HepG2 (cell line): ENCODE measurements around the gene STK40. TPM values are rescaled to one million over a fixed set of nuclear protein-coding genes. Genes with fewer than 3 reads are reported as not detected.

Source experiments
- BHLHE40 ChIP-seq: IDR thresholded peaks from 2 replicates; pipeline ENCODE4 v1.6.1; 2011; ENCODE audit warnings: low read length, improper control_type of control experiment
- GATAD1 ChIP-seq: IDR thresholded peaks from 2 replicates; pipeline ENCODE4 v1.6.1; 2016; ENCODE audit warnings: missing genetic modification reagents, missing compliant biosample characterization
- HHEX ChIP-seq: IDR thresholded peaks from 2 replicates; pipeline ENCODE4 v1.6.1; 2016; ENCODE audit warnings: control low read depth
- HNRNPK ChIP-seq: fragments of 200-400 bp; formaldehyde crosslinking; IDR thresholded peaks from 2 replicates; pipeline ENCODE4 v1.6.1; 2018; ENCODE audit warnings: low read length, low read depth, moderate library complexity, mild to moderate bottlenecking; ENCODE audit not compliant: poor library complexity, severe bottlenecking
- MEF2D ChIP-seq: sonication (generic); formaldehyde crosslinking; IDR thresholded peaks from 2 replicates; pipeline ENCODE4 v1.5.1; 2020; ENCODE audit warnings: mild to moderate bottlenecking, missing genetic modification reagents
- MIER2 ChIP-seq: IDR thresholded peaks from 2 replicates; pipeline ENCODE4 v1.6.1; 2016; ENCODE audit warnings: missing biosample characterization, missing genetic modification reagents
- NR2F2 ChIP-seq: IDR thresholded peaks from 2 replicates; pipeline ENCODE4 v1.6.1; 2012; ENCODE audit warnings: low read depth, inconsistent platforms, borderline replicate concordance
- RARA ChIP-seq: IDR thresholded peaks from 2 replicates; pipeline ENCODE4 v1.6.1; 2016; ENCODE audit warnings: missing genetic modification reagents, missing compliant biosample characterization
- THAP11 ChIP-seq: IDR thresholded peaks from 2 replicates; pipeline ENCODE4 v1.6.1; 2016; ENCODE audit warnings: missing biosample characterization, missing genetic modification reagents
- ZBTB38 ChIP-seq: sonication (generic); formaldehyde crosslinking; IDR thresholded peaks from 2 replicates; pipeline ENCODE4 v1.5.1; 2020; ENCODE audit warnings: mild to moderate bottlenecking, missing genetic modification reagents
- ZBTB42 ChIP-seq: sonication (generic); formaldehyde crosslinking; IDR thresholded peaks from 2 replicates; pipeline ENCODE4 v1.5.0; 2020; ENCODE audit warnings: mild to moderate bottlenecking, missing genetic modification reagents
- ZC3H13 ChIP-seq: sonication (generic); formaldehyde crosslinking; IDR thresholded peaks from 2 replicates; pipeline ENCODE4 v1.8.1; 2023; ENCODE audit warnings: mild to moderate bottlenecking, missing genetic modification reagents, moderate library complexity
- ZMAT3 ChIP-seq: sonication (generic); formaldehyde crosslinking; conservative IDR thresholded peaks from 2 replicates; pipeline ENCODE4 v1.7.0; 2021; ENCODE audit warnings: missing genetic modification reagents
- ZNF101 ChIP-seq: sonication (generic); formaldehyde crosslinking; IDR thresholded peaks from 2 replicates; pipeline ENCODE4 v1.4.0; 2020; ENCODE audit warnings: mild to moderate bottlenecking, low read depth, missing genetic modification reagents, borderline replicate concordance
- ZNF160 ChIP-seq: sonication (generic); formaldehyde crosslinking; IDR thresholded peaks from 2 replicates; pipeline ENCODE4 v1.8.0; 2022; ENCODE audit warnings: mild to moderate bottlenecking, inconsistent platforms, missing genetic modification reagents
- ZNF235 ChIP-seq: sonication (generic); formaldehyde crosslinking; IDR thresholded peaks from 2 replicates; pipeline ENCODE4 v1.8.1; 2023; ENCODE audit warnings: mild to moderate bottlenecking, missing genetic modification reagents, borderline replicate concordance
- ZNF468 ChIP-seq: sonication (generic); formaldehyde crosslinking; IDR thresholded peaks from 2 replicates; pipeline ENCODE4 v1.8.0; 2022; ENCODE audit warnings: mild to moderate bottlenecking, moderate library complexity, missing genetic modification reagents
- ZNF543 ChIP-seq: sonication (generic); formaldehyde crosslinking; IDR thresholded peaks from 2 replicates; pipeline ENCODE4 v1.4.0; 2020; ENCODE audit warnings: mild to moderate bottlenecking, missing genetic modification reagents
- ZNF547 ChIP-seq: sonication (generic); formaldehyde crosslinking; IDR thresholded peaks from 2 replicates; pipeline ENCODE4 v1.5.1; 2020; ENCODE audit warnings: mild to moderate bottlenecking, missing genetic modification reagents
- ZNF552 ChIP-seq: sonication (generic); formaldehyde crosslinking; IDR thresholded peaks from 2 replicates; pipeline ENCODE4 v1.9.0; 2022; ENCODE audit warnings: missing genetic modification reagents, mild to moderate bottlenecking, borderline replicate concordance
- ZNF746 ChIP-seq: sonication (generic); formaldehyde crosslinking; IDR thresholded peaks from 2 replicates; pipeline ENCODE4 v1.8.0; 2022; ENCODE audit warnings: mild to moderate bottlenecking, missing genetic modification reagents
- polyA plus RNA-seq, 8 experiments: library from polyadenylated mRNA; depleted of rRNA in 3 of 8; stranded (reverse) in 7 of 8; unstranded in 1 of 8; fragments of >200 nt; fragmentation: Illumina TruSeq in 4 of 8; extraction: Trizol in 4 of 8; gene quantifications; 2 replicates each; pipeline versions ENCODE4 v1.2.1 to v1.2.3, GENCODE V29; 2011 to 2016; ENCODE audit warnings: low read depth in 4 of 8, missing spikeins in 1 of 8, mixed read lengths in 1 of 8; ENCODE audit not compliant: insufficient read depth in 1 of 8
- total RNA-seq, 5 experiments: library from RNA; depleted of rRNA; stranded (reverse); fragments of >200 nt; fragmentation: Illumina TruSeq; extraction: Trizol; gene quantifications; 2 replicates each; pipeline ENCODE4 v1.2.3, GENCODE V29; 2016; ENCODE audit warnings: low read depth in 1 of 5
- TF ChIP-seq, protein P1 (sequence below): sonication (generic); formaldehyde crosslinking; IDR thresholded peaks from 2 replicates; pipeline ENCODE4 v1.5.1; 2020; ENCODE audit warnings: missing genetic modification reagents, mild to moderate bottlenecking, borderline replicate concordance
- TF ChIP-seq, protein P2 (sequence below): sonication (generic); formaldehyde crosslinking; IDR thresholded peaks from 2 replicates; pipeline ENCODE4 v1.4.0; 2020; ENCODE audit warnings: missing genetic modification reagents
- TF ChIP-seq, protein P3 (sequence below): sonication (generic); formaldehyde crosslinking; IDR thresholded peaks from 2 replicates; pipeline ENCODE4 v1.5.0; 2020; ENCODE audit warnings: mild to moderate bottlenecking, low read depth, missing genetic modification reagents, borderline replicate concordance
- TF ChIP-seq, protein P4 (sequence below): sonication (generic); formaldehyde crosslinking; IDR thresholded peaks from 2 replicates; pipeline ENCODE4 v1.5.0; 2020; ENCODE audit warnings: missing genetic modification reagents
- TF ChIP-seq, protein P5 (sequence below), 2 experiments: fragments of 450-650 bp in 1 of 2; sonication (generic) in 1 of 2; formaldehyde crosslinking; IDR thresholded peaks; 2 replicates each; pipeline versions ENCODE4 v1.5.0 to v1.8.0; 2020 to 2022; ENCODE audit warnings: mild to moderate bottlenecking in 1 of 2, missing genetic modification reagents in 1 of 2

Gene STK40
- total and polyA plus RNA-seq, 2 of the 13 experiments (the other 11 are each of a cell fraction or from before 2014, with no cell fraction given), result 33.8 to 35.1 TPM

DNA sequence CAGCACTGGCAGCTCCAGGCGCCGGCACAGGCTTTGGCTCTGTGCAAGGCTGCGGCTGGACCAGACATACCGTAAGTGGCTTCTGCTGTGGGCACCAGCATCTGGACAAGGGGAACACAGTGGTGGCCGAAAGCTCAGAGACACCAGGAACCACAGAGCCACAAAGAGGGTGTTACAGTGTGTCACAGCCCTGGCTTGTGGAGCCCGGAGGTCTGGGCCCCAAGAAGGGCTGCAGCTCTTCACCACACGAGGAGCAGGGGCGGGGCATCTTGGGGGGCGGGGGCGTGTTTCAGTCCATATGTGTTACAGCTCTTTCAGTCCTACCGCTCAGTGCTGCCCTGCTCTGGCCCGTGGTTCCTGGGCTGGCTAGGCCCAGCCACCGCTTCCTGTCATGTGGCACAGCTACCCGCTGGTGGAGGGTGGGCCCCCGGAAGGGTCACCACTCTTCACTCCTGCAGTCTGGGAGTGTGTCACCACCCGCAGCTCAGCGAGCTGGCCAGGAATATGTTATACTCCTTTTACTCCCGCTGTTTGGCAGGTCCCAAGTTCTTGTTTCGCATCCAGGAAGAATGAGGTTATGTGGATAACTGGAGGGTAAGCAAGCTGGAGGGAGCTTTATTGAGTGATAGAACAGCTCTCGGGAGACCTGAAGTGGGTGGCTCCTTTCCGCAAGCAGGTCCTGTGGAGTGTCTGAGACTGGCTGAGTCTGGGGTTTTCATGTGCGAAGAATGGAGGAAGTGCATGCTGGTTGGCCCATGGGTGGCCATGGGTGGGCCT lies 15.3 kb upstream of the STK40 start (continued):
- TF ChIP-seq, protein P1, sequence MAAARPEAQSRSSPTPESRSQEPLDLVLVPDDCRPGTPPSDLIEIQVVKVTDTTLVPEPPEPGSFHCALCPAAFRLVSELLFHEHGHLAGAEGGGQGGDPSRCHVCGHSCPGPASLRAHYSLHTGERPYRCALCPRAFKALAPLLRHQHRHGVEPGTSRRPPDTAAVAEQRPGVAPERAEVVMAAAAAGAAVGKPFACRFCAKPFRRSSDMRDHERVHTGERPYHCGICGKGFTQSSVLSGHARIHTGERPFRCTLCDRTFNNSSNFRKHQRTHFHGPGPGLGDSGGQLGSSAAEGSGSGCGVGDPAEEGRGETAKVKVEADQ (CRISPR knock-in tag), result peak; percentile 87
- TF ChIP-seq MEF2D (CRISPR knock-in tag) (peak; percentile 74; the same call in 1 of the 2 replicates), ZNF746 (CRISPR knock-in tag) (0 out of 2 replicates have a peak, but pooled peaks have one; percentile 34), ZNF552 (no peak), ZBTB38 (CRISPR knock-in tag) (peak; percentile 13; the same call in 1 of the 2 replicates), GATAD1 (CRISPR knock-in tag) (peak; percentile 90), RARA (peak; percentile 32), ZNF160 (no peak), ZMAT3 (CRISPR knock-in tag) (peak; percentile 79; the same call in 1 of the 2 replicates), ZNF543 (CRISPR knock-in tag) (no peak), ZNF468 (no peak), THAP11 (peak; percentile 96), MIER2 (CRISPR knock-in tag) (no peak), NR2F2 (peak; percentile 51; the same call in 1 of the 2 replicates), ZNF547 (CRISPR knock-in tag) (peak; percentile 83), ZNF235 (CRISPR knock-in tag) (peak; percentile 26; the same call in 1 of the 2 replicates), ZC3H13 (peak; percentile 89; the same call in 1 of the 2 replicates), BHLHE40 (peak; percentile 14; the same call in 1 of the 2 replicates), ZBTB42 (CRISPR knock-in tag) (no peak), HNRNPK (no peak), ZNF101 (CRISPR knock-in tag) (no peak), HHEX (CRISPR knock-in tag) (0 out of 2 replicates have a peak, but pooled peaks have one; percentile 21)
- TF ChIP-seq, protein P2, sequence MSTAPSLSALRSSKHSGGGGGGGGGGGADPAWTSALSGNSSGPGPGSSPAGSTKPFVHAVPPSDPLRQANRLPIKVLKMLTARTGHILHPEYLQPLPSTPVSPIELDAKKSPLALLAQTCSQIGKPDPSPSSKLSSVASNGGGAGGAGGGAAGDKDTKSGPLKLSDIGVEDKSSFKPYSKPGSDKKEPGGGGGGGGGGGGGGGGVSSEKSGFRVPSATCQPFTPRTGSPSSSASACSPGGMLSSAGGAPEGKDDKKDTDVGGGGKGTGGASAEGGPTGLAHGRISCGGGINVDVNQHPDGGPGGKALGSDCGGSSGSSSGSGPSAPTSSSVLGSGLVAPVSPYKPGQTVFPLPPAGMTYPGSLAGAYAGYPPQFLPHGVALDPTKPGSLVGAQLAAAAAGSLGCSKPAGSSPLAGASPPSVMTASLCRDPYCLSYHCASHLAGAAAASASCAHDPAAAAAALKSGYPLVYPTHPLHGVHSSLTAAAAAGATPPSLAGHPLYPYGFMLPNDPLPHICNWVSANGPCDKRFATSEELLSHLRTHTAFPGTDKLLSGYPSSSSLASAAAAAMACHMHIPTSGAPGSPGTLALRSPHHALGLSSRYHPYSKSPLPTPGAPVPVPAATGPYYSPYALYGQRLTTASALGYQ (CRISPR knock-in tag), result no peak
- TF ChIP-seq, protein P3, sequence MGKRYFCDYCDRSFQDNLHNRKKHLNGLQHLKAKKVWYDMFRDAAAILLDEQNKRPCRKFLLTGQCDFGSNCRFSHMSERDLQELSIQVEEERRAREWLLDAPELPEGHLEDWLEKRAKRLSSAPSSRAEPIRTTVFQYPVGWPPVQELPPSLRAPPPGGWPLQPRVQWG (CRISPR knock-in tag), result no peak
- TF ChIP-seq, protein P4, sequence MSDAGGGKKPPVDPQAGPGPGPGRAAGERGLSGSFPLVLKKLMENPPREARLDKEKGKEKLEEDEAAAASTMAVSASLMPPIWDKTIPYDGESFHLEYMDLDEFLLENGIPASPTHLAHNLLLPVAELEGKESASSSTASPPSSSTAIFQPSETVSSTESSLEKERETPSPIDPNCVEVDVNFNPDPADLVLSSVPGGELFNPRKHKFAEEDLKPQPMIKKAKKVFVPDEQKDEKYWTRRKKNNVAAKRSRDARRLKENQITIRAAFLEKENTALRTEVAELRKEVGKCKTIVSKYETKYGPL (CRISPR knock-in tag), result no peak
- TF ChIP-seq, protein P5, sequence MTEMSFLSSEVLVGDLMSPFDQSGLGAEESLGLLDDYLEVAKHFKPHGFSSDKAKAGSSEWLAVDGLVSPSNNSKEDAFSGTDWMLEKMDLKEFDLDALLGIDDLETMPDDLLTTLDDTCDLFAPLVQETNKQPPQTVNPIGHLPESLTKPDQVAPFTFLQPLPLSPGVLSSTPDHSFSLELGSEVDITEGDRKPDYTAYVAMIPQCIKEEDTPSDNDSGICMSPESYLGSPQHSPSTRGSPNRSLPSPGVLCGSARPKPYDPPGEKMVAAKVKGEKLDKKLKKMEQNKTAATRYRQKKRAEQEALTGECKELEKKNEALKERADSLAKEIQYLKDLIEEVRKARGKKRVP (CRISPR knock-in tag; IDR thresholded peaks at IDR 0.05), result peak in 1 of 2 experiments; percentile 76; a peak in 2 of 4 replicates
